Activated CD8-positive, alpha-beta memory T cell treated with anti-CD3 and anti-CD28 coated beads, Interleukin-2, amount 50 U/mL, for 24 hours (primary cell): Measurements from ENCODE around the gene CGB8.
"Not testable (repeated sequence)": the region's sequence is repeated elsewhere in the genome, so short reads cannot be mapped to it uniquely, and the experiment has no call there.

Experiments
- DNase-seq: peaks from one replicate; pipeline ENCODE4 v3.0.0-alpha.2; 2020; ENCODE audit errors: extremely low read depth

CGB8 gene

DNA sequence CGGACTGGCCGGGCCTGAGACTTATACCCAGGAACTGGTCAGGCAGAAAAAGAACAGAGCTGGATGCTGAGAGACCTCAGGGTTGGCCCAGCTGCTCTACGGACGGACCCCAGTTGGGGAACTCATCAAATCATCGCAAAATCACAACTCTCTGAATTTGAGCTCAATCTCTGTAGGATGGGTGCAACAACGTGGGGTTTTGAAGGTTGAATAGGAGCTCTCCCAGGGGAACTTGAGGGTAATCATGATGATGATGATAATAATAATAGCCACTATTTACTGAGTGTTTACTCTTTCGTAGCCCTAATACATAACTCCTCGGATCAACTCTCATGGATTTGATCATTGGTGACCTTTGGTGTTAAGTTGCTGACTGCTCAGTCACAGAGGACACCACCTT is 18.6 kb downstream of the CGB8 start:
- DNase-seq = not testable (repeated sequence)

DNA sequence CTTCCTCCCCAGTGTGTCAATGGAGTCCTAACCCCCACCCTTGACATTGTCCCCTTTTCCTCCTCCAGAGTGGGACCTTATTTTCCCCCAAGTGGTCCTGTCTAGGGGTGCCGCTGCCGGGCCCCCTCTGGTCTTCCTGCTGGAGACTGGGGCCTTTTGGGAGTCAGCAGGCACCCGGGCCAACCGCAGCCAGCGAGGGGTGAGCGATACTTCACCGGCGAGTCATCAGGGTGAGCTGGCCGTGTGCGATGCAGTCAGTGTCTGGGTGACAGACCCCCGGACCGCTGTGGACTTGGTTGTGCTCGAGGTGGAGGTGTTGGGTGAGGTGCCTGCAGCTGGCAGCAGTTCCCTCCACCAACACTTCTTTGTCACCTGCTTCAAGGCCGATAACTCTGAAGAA is 19.2 kb downstream of the CGB8 start:
- not testable (repeated sequence) for DNase-seq

DNA sequence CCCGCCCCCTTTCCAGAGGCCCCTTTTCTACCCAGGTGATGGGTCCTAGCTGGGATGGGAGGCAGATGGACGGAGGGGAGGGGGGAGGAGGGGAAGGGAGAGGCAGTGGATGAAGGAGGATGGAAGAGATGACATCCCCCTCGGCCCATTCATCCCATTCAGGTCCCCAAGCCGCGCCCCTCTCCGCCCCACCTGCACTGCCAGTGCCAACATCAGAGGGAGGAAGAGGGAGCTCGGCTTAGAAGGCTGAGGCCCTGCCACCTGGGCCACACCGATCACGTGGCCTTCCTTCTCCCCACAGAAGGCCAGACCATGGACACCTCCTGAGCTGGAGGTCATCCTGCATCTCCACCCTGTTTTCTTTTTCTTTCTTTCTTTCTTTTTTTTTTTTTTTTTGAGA is 20.2 kb downstream of the CGB8 start:
- not testable (repeated sequence) for DNase-seq

DNA sequence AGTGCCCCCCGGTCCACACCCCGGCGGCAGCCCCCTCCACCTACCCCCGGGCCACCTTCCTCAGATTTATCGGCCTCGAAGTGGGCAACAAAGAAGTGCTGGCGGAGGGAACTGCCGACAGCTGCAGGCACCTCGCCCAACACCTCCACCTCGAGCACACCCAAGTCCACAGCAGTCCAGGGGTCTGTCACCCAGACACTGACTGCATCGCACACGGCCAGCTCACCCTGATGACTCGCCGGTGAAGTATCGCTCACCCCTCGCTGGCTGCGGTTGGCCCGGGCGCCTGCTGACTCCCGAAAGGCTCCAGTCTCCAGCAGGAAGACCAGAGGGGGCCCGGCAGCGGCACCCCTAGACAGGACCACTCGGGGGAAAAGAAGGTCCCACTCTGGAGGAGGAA is 23.3 kb downstream of the CGB8 start:
- DNase-seq = not testable (repeated sequence)

DNA sequence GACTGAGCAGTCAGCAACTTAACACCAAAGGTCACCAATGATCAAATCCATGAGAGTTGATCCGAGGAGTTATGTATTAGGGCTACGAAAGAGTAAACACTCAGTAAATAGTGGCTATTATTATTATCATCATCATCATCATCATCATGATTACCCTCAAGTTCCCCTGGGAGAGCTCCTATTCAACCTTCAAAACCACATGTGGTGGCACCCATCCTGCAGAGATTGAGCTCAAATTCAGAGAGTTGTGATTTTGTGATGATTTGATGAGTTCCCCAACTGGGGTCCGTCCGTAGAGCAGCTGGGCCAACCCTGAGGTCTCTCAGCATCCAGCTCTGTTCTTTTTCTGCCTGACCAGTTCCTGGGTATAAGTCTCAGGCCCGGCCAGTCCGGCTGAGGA is 23.8 kb downstream of the CGB8 start:
- DNase-seq = not testable (repeated sequence)

DNA sequence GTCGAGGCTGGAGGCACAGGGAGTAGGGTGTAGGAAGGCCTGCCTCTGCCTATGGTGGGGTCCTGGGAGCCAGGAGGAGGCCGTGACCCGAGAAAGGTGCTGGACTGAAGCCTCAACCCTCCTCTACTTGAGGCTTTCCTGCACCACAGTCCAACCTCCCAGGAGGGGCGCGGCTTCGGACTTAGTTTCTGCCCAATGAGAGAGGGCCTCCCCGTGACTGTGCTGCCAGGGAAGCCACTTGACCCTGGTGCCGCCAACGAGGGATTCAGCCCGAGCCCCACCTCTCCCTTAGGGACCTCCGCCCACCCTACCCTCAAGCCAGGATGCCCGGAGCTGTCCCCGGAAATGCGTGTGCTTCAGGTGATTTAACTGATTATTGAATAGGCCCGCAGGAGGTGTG is 24.7 kb downstream of the CGB8 start, which contains the start of gene CGB3:
Gene CGB3, minus strand, starts transcription at position 101 of the 400 bp plus-strand sequence. CDS start 362 bp downstream, outside the sequence.
- DNase-seq = not testable (repeated sequence)

DNA sequence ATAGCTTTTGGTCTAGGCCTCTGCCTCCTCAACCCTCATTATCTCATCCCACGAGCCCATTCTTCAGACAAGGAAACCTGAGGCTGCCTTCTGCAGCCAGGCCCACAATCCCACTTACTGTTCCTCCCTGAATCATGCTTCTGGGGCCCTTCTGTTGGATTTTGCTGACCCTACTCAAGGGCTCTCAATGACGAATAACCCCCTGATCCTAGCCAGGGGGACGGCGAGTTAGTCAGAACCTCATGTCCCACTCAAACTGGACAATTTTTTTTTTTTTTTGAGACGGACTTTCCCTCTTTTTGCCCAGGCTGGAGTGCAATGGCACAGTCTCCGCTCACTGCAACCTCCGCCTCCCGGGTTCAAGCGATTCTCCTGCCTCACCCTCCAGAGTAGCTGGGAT is 26.8 kb downstream of the CGB8 start:
- no peak for DNase-seq

DNA sequence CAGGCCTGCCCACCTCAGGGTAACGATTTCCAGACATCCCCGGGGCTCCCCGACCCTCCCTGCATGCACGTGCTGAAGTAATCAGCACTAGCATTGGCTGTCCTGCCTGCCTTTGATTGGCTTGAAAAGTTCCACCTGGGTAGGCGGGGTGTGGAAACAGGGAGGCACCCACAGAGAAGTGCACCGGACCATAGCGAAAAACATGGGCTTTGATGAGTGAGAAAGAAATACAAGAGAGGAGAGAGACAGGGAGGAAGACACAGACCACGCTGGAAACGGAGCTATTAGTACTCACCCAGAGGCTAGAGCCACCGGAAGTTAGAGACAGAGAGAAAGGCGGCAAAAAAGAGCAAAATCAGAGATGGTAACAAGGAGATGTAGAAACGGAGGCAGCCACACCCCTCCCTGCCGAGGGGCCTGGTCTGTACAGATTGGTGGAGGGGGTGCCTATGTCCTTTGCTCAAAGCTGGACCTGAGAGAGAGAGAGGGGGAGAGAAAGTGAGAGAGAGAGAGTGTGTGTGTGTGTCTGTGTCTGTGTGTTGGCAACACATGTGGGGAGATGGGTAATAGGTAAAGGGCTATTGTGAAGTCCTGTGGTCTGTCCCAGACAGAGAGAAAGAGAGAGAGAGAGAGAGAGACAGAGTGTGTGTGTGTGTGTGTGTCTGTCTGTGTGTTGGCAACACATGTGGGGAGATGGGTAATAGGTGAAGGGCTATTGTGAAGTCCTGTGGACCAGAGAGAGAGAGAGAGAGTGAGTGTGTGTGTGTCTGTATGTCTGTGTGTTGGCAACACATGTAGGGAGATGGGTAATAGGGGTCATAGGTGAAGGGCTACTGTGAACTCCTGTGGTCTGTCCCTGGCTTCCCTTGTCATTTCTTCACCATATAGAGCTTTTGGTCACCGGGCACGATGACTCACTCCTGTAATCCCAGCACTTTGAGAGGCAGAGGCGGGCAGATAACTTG is 27.7 kb downstream of the CGB8 start:
- DNase-seq = no peak

DNA sequence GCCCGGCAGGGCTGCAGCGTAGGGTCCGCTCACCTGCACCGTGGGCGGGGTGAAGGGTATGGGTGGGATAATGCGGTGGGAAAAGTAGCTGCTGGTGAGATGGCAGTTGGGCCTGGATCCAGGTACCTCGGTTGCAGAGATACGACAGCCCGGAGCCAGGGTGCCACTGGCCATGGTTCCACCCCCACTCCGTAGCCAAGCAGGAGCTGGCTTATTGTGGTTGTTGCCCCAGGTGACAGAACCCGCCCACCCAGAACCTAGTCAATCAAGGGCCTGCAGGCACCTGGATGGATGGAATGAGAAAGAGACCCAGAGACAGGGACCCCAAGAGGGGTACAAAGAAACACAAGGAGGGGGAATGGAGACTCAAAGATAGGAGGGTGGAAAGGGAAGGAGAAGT is 28.6 kb downstream of the CGB8 start:
- no peak for DNase-seq

DNA sequence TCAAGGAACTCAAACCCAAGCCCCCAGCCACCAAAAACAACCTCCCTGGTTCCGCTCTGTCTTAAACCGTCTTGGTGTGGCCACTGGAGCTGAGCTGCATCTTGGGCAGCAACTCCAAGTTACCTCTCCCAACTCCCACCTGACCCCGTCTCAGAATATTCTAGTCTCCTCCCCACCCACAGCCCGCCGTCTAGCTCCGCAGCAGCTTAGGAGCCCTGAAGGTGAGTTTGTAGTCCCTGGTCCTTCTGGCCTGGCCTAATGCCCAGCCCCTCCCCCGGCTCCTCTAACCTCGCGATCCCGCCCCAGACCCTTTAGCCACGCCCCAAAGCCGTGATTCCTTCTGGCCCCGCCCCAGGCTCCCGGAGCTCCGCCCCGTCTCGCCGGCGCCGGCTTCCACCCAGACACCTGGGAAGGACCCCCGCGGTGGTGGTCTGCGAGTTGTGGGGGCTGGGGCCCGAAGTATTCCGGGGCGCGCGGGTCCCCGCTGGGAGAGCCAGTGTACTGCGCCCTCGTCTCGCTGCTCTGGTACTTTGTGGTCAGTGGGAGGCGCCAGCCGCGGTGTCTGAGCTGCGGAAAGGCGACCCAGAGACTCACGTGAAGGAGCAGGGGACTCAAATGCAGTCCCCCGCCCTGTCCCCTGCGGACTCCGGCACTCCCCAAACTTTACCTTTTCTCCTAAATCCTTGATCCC is 29.5 kb downstream of the CGB8 start:
- DNase-seq = no peak

DNA sequence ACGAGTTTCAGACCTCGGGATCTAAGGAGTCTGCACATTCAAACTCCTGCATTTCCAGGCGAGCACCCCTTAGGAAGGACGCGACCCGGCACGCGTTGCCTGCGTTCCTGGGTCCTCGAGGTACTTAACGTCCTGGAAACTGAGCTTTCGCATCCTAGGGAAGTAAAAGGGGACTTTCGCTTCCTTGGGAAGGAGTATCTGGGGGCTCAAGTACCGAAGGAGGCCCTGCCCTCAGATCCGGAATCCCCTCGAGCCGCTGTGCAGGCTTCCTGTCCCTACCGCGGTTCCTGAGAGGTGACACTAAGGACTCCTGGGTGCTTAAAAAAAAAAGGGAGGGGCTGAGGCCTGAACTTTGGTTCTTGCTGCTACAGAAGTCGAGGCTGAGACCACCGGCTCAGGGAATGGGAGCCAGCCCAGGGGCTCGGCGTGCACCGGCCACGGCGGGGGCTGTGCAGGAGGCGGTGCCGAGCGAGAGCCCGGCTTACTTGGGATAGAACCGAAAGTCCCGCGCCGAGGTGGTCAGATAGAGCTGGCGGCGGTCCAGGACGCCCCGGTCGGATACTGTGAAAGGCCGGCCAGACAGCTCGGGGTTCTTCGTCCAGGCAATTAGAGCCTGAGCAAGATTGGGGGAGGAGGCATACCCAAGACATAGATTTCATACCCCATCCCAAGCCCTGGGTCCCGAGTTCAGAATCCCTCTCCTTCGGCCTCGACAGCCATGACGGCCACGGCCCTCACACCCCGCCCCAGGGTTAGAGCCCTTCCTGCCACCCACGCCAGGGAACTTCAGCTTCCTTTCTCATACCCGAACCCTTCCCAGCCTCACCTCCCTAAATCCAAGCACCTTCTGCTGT is 30.3 kb downstream of the CGB8 start:
- not testable (repeated sequence) for DNase-seq

DNA sequence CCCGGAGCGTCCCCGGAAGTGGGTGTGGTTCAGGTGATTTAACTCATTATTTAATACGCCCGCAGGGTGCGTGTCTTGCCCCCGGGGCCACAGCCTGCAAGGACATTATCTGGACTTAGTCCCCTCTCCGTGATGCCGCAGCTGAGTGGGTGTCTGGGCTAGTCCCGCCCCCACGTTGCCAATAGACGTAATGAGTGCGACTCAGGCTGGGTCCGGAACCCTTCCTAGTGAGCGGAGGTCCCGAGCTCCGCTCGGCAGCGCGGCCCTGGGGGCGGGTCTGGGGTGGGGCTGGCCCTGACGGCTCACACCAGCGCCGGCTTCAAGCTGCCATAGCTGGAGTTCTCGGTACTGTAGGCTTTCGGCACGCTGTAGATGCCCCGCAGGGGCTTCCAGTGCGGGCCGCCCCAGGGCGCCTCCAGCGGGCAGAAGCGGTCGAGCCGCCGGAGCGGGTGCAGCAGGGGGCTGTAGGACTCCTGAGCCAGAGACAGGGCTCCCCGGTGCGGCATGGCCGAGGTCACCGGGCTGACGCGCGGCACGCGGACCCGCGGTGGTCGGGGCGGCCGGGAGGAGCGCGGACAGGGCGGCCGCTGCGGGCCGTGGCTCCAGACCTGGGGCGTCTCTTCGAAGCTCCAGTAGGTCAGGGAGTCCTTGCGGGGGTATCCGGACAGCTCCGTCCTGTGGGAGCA is 31.1 kb downstream of the CGB8 start:
- DNase-seq = peak; percentile 20

DNA sequence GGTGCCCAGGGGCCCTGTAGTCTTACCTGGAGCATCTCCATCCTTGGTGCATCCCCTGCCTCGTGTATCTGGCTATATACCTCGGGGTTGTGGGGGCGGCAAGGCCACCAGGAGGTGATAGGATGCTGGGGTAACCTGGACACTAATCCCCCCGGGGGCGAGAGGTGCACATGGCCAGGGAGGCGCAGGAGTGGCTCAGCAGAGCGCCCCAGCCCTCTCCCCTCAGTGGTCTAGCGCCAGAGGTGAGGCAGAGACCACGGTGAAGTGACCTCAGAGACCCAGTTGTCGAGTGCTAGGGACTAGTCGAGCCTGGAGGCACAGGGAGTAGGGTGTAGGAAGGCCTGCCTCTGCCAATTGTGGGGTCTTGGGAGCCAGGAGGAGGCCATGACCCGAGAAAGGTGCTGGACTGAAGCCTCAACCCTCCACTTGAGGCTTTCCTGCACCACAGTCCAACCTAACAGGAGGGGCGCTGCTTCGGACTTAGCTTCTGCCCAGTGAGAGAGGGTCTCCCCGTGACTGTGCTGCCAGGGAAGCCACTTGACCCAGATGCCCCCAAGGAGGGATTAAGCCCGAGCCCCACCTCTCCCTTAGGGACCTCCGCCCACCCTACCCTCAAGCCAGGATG is 31.8 kb downstream of the CGB8 start, which contains the start of gene LHB:
Gene LHB, minus strand, starts transcription at position 51 of the 625 bp plus-strand sequence. Its CDS starts 10 bp downstream, at position 41.
- DNase-seq = no peak

DNA sequence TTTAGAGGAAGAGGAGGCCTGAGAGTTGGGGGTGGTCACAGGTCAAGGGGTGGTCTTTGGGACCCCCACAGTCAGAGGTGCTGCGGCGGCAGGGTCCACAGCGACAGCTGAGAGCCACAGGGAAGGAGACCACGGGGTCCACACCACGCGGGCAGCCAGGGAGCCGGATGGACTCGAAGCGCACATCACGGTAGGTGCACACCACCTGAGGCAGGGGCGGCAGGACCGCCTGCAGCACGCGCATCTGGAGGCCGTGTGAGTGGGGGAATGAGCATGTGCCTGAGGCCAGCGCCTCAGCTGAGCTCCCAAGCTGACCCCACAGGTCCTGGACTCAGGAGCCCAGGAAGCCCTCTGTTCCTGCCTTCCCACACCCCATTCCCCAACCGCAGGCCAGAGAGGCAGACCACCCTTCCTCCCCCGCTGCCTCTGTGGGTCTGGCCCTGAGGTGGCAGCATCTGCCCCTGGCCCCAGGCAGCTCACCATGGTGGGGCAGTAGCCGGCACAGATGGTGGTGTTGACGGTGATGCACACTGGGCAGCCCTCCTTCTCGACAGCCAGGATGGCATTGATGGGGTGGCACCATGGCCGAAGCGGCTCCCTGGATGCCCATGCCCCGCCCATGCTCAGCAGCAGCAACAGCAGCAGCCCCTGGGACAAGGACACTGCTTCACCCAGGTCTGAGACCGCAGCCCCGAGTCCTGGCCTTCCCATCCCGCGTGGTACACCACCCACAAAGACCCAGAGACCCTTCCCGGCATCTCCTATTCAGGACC is 32.7 kb downstream of the CGB8 start:
- no peak for DNase-seq

DNA sequence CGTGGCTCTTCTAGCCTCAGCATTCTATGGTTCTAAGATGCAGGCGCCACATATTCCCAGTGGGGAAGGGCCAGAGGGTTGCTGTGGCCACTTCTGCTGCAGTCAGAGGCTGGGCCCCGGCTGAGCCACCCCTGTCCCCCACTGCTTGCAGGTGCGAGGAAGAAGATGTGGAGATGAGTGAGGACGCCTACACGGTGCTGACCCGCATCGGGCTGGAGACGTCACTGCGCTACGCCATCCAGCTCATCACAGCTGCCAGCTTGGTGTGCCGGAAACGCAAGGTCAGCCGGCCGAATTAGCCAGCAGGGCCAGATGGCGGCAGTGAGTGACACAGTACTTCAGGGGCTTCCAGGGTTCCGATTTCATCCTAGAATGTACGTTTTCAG is 34.0 kb downstream of the CGB8 start:
- DNase-seq = no peak

DNA sequence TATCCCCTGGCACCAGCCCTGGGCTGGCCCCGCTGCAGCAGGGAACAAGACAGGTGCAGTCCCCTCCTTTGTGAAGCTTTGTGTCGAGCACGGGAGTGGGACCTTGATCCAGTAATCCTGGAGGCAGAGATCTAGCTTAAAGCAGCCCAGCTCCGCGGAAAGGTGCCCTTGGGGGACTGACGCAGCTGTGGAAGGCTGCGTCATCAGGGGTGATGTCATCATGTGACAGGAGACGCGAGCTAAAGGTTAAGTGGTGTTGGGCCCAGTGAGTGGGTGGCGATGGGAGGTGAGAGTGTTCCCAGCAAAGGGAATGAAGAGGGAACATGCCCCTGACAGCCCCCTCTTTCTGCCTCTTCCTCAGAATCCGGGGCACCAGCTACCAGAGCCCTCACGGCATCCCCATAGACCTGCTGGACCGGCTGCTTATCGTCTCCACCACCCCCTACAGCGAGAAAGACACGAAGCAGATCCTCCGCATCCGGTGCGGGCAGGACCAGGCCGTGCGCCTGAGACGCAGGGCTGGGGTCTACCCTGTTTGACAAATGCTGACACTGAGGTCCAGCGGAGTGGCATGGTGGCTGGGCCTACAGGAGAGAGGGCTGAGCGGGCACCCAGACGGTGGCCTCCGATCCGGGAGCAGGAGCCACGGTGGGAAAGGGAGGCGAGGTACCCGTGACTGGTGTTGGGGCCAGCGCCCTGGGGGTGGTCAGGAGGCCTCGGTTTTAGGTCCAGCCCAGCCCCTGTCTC is 34.6 kb downstream of the CGB8 start:
- no peak for DNase-seq

DNA sequence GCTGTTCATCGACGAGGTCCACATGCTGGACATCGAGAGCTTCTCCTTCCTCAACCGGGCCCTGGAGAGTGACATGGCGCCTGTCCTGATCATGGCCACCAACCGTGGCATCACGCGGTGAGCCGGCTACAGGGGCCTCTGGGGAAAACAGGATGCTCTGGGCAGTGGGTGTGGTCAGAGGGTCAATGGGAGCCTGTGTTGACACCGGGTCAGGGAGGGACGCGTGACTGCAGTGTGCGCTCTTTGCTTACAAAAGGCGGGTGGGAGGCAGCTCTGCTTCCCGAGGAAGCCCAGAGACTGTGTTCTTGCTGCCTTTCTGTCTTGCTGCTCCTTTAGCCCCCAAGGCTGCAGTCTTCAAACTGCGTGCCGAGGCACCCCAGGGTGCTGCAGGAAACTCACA is 37.7 kb downstream of the CGB8 start:
- no peak for DNase-seq

DNA sequence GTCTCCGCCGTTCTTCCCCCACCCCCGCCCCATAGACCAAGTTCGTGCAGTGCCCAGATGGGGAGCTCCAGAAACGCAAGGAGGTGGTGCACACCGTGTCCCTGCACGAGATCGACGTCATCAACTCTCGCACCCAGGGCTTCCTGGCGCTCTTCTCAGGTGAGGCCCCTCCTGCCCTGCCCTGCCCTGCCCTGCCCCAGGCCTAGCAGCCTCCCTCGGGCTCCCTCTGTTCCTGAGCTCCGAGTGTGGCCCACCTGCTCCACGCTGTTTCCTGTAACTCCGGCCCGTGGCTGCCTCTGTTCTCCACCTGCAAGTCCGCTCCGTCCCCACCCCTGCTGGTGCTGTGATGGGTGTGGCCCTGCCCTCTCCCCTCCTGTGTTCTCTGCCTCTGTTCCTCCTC is 38.5 kb downstream of the CGB8 start:
- no peak for DNase-seq

DNA sequence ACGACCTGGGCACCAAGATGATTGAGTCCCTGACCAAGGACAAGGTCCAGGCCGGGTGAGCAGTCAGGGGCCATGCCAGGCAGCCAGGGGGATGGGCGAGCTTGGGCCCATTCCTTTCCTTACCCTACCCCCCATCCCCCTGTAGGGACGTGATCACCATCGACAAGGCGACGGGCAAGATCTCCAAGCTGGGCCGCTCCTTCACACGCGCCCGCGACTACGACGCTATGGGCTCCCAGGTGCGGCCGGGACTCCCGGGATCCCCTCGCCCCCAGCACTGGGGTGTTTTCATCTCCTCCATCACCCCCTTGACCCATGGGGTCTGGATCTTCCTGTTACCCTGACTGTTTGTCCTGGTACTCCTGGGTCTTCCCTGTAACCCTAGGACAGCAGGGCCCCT is 39.1 kb downstream of the CGB8 start:
- no peak for DNase-seq
